Natural killer cell treated with Interleukin-12 subunit alpha and Interleukin-12 subunit beta and Interleukin-15 and Interleukin-18, amount 100 ng/mL, for 72 hours (primary cell): Measurements from ENCODE around the gene FAF1. TPM values are rescaled to one million over a fixed set of nuclear protein-coding genes. Genes with fewer than 3 reads are reported as not detected.
A peak's percentile ranks its signal among the peaks of the same experiment; 100 is the strongest.
"Not testable (repeated sequence)": the region's sequence is repeated elsewhere in the genome, so short reads cannot be mapped to it uniquely, and the experiment has no call there.

Source experiments
- ATAC-seq, 2 donors: fragments of 150-1000 bp; cut with Tn5 transposase in 1 of 2; sonication (Bioruptor Pico), chemical (Tn5 transposase) in 1 of 2; 2 replicates each; pipeline ENCODE4 v1.10.0; 2021
- DNase-seq: peaks from one replicate; pipeline ENCODE4 v3.0.0; 2022; ENCODE audit warnings: low spot score
- H3K27ac Mint-ChIP-seq, 2 donors: 1 replicate in 1 of 2; 2 replicates in 1 of 2; pipeline ENCODE4 v1.8.0; 2022; ENCODE audit warnings: mixed read lengths in 2 of 2, mild to moderate bottlenecking in 1 of 2, moderate library complexity in 1 of 2
- H3K27me3 Mint-ChIP-seq, 2 donors: 1 replicate in 1 of 2; 2 replicates in 1 of 2; pipeline ENCODE4 v1.8.0; 2022; ENCODE audit warnings: mixed read lengths in 2 of 2
- H3K36me3 Mint-ChIP-seq: one replicate; pipeline ENCODE4 v1.8.0; 2022; ENCODE audit warnings: mixed read lengths
- H3K4me1 Mint-ChIP-seq, 2 donors: 1 replicate in 1 of 2; 2 replicates in 1 of 2; pipeline ENCODE4 v1.8.0; 2022; ENCODE audit warnings: low read depth in 2 of 2, mixed read lengths in 2 of 2, mild to moderate bottlenecking in 1 of 2
- H3K4me3 Mint-ChIP-seq: one replicate; pipeline ENCODE4 v1.8.0; 2022; ENCODE audit warnings: mixed read lengths
- H3K9me3 Mint-ChIP-seq: 2 replicates; pipeline ENCODE4 v1.8.0; 2022; ENCODE audit warnings: mixed read lengths
- total RNA-seq, 2 donors: library from RNA; stranded (reverse); gene quantifications; one replicate each; pipeline ENCODE4 v1.2.3, GENCODE V29; 2022

Gene FAF1
- total RNA-seq, 2 donors from 2014 or later = 77.9 to 84.9 TPM

DNA sequence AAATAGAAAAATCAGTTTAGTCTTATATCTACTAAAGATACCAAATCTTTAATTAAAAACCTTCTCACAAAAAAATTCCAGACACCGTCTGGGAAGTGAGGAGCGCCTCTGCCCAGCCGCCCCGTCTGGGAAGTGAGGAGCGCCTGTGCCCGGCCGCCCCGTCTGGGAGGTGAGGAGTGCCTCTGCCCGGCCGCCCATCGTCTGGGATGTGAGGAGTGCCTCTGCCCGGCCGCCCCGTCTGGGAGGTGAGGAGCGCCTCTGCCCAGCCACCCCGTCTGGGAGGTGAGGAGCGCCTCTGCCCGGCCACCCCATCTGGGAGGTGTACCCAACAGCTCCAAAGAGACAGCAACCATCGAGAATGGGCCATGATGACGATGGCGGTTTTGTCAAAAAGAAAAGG is 133.3 kb downstream of the FAF1 start:
- H3K36me3 Mint-ChIP-seq, H3K27me3 Mint-ChIP-seq, H3K27ac Mint-ChIP-seq, H3K4me3 Mint-ChIP-seq, DNase-seq, ATAC-seq, H3K9me3 Mint-ChIP-seq: not testable (repeated sequence)
- peaks cover 0 to 21% of the 10 kb centered on the region in 2 donors for H3K4me1 Mint-ChIP-seq

DNA sequence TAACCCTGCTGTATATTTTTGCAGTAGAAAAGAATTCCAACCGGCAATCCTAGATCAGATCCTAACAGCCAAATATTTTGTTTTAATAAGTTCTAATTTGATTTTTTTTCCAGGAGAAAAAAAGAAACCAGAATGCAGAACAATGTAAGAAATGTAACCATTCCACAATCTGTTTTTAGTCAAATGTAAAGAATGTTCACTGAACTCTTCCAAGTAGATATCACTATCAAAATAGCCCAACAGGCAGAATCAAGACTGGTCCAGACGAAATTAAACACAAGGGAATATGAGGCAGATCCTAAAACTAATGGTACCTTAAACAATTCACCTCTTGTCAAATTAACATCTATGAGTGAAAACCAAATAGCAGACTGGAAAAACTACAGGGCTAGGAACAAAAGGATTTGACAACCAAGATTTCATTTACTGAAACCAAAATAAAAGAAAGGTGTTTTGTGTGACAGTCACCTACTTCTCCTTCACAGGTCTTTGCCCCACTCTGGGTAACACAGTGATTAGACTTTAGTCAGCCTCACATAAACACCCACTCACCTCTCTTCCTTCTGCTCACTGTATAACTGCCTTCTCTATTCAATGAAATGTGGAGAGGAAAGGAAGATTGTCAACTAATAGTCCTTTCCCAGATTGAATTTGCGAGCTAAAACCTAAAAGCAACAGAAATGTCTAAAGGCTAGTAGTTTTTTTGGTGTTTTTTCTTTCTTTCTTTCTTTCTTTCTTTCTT is 137.9 kb downstream of the FAF1 start:
- no peak overlapping the region for H3K4me3 Mint-ChIP-seq
- H3K27ac Mint-ChIP-seq = no peak overlapping the region
- ATAC-seq = no peak

GRCh38 chr1:50820545-50820944 is 139.5 kb downstream of the FAF1 start:
- Mint-ChIP-seq H3K36me3 (no peaks in the 10 kb centered on the region), H3K9me3 (no peaks in the 10 kb centered on the region), H3K27ac (no peak overlapping the region), H3K4me3 (no peak overlapping the region), H3K4me1 (peaks cover 0 to 13% of the 10 kb centered on the region in 2 donors), H3K27me3 (no peaks in the 10 kb centered on the region)
- no peak for ATAC-seq
- DNase-seq = no peak

More for the DNA sequence above, 137.9 kb downstream of the FAF1 start:
- Mint-ChIP-seq H3K4me1 (peaks cover 0 to 13% of the 10 kb centered on the region in 2 donors), H3K36me3 (no peaks in the 10 kb centered on the region), H3K27me3 (no peaks in the 10 kb centered on the region), H3K9me3 (no peaks in the 10 kb centered on the region)
- no peak for DNase-seq

- no peak overlapping the region for H3K4me3 Mint-ChIP-seq
- H3K27ac Mint-ChIP-seq = no peak overlapping the region
- peaks cover 20% of the 10 kb centered on the region for H3K36me3 Mint-ChIP-seq
- DNase-seq (no peak), ATAC-seq (no peak)
- H3K27me3 Mint-ChIP-seq = no peaks in the 10 kb centered on the region
- peaks cover 5% of the 10 kb centered on the region for H3K9me3 Mint-ChIP-seq
- peaks cover 42 to 46% of the 10 kb centered on the region in 2 donors for H3K4me1 Mint-ChIP-seq
Observed at GRCh38 chr1:50812346-50812745, 147.7 kb downstream of the FAF1 start.

- Mint-ChIP-seq H3K27me3 (no peaks in the 10 kb centered on the region), H3K9me3 (peaks cover 14% of the 10 kb centered on the region), H3K4me1 (peaks cover 53 to 57% of the 10 kb centered on the region in 2 donors), H3K4me3 (no peak overlapping the region), H3K36me3 (peaks cover 28% of the 10 kb centered on the region), H3K27ac (no peak overlapping the region)
- no peak for ATAC-seq
- DNase-seq = no peak
Observed at GRCh38 chr1:50808296-50808695, 151.8 kb downstream of the FAF1 start.

DNA sequence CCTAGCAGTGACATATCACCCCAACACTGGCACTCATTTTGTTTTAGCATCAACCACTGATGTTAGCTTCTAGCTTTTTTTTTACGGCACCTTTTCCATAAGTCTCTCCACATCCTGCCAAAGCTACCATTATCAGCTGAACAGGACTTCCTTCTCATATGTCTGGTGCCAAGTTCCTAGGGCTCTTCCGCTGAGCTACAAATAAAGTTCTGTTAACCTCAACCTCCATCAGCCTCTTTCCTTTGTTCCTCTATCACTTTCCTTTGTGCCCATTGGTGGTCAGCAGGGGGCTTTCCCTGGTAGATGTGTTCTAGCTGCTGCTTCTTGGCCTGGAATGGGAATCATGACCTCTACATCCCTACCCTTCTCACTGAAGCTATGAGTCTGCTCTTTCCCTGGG is 163.8 kb downstream of the FAF1 start:
- Mint-ChIP-seq H3K27ac (peak overlapping the region in 1 of 2 donors; percentile 5), H3K27me3 (no peaks in the 10 kb centered on the region), H3K4me3 (no peak overlapping the region), H3K4me1 (peaks cover 21% of the 10 kb centered on the region in 2 donors), H3K36me3 (no peaks in the 10 kb centered on the region), H3K9me3 (no peaks in the 10 kb centered on the region)
- DNase-seq = no peak
- ATAC-seq = peak in 1 of 2 donors; percentile 24

- Mint-ChIP-seq H3K4me1 (peaks cover 15 to 16% of the 10 kb centered on the region in 2 donors), H3K27ac (no peak overlapping the region), H3K27me3 (no peaks in the 10 kb centered on the region), H3K36me3 (no peaks in the 10 kb centered on the region), H3K4me3 (no peak overlapping the region), H3K9me3 (no peaks in the 10 kb centered on the region)
- DNase-seq (no peak), ATAC-seq (no peak)
Observed at GRCh38 chr1:50793521-50793920, 166.5 kb downstream of the FAF1 start.

GRCh38 chr1:50787266-50787665 is 172.8 kb downstream of the FAF1 start:
- no peaks in the 10 kb centered on the region for H3K27me3 Mint-ChIP-seq
- no peak overlapping the region for H3K27ac Mint-ChIP-seq
- no peaks in the 10 kb centered on the region for H3K36me3 Mint-ChIP-seq
- H3K9me3 Mint-ChIP-seq = no peaks in the 10 kb centered on the region
- ATAC-seq (no peak), DNase-seq (no peak)
- H3K4me1 Mint-ChIP-seq = peaks cover 7 to 10% of the 10 kb centered on the region in 2 donors
- H3K4me3 Mint-ChIP-seq = no peak overlapping the region

DNA sequence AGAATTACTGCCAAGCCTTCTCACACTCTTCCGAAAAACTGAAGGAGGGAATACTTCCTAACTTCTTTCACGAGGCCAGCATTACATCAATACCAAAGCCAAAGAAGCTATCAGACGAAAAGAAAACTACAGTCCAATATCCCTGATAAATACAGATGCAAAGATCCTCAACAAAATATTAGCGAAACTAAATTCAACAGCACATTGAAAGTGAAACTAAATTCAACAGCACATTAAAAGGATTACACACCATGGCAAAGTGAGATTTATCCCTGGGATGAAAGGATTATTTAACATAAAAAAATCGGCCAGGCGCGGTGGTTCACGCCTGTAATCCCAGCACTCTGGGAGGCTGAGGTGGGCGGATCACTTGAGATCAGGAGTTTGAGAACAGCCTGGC is 176.8 kb downstream of the FAF1 start:
- DNase-seq (no peak), ATAC-seq (no peak)
- Mint-ChIP-seq H3K36me3 (no peaks in the 10 kb centered on the region), H3K4me1 (peaks cover 7 to 15% of the 10 kb centered on the region in 2 donors), H3K27me3 (no peaks in the 10 kb centered on the region), H3K9me3 (no peaks in the 10 kb centered on the region), H3K4me3 (no peak overlapping the region), H3K27ac (no peak overlapping the region)

DNA sequence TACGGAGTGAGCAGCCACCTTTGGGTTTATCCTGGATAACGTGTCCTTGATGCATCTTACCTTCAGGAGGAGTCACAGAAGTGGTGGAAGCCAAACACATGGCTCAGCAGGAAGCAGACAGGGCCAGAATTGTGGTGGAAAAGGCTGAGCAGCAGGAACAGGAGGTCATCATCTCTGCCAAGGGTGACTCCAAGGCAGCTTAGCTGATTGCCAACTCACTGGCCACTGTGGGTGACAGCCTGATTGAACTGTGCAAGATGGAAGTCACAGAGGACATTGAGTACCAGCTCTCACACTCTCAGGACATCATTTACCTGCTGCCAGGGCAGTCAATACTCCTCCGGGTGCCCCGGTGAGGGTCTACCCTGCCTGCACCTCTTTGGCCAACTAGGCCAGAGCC is 179.3 kb downstream of the FAF1 start:
- Mint-ChIP-seq H3K4me3 (no peak overlapping the region), H3K36me3 (no peaks in the 10 kb centered on the region), H3K27me3 (no peaks in the 10 kb centered on the region), H3K9me3 (no peaks in the 10 kb centered on the region), H3K27ac (no peak overlapping the region), H3K4me1 (peaks cover 7 to 15% of the 10 kb centered on the region in 2 donors)
- no peak for ATAC-seq
- no peak for DNase-seq

DNA sequence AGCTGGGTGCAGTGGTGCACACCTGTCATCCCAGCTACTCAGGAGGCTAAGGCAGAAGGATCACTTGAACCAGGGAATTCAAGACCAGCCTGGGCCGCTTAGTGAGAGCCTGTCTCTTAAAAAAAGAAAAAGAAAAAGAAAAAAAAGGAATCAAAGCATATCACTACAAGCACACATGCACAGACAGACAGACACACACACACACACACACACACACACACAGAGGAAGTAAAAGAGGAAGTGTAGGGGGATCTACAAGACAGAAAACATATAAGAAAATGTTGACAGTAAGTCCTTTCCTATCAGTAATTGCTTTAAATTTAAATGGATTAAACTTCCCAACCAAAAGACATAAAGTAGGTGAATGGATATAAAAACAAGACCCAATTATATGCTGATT is 180.3 kb downstream of the FAF1 start:
- Mint-ChIP-seq H3K36me3 (no peaks in the 10 kb centered on the region), H3K4me1 (peaks cover 7 to 10% of the 10 kb centered on the region in 2 donors), H3K27ac (no peak overlapping the region), H3K9me3 (no peaks in the 10 kb centered on the region), H3K4me3 (no peak overlapping the region), H3K27me3 (no peaks in the 10 kb centered on the region)
- DNase-seq (no peak), ATAC-seq (no peak)

DNA sequence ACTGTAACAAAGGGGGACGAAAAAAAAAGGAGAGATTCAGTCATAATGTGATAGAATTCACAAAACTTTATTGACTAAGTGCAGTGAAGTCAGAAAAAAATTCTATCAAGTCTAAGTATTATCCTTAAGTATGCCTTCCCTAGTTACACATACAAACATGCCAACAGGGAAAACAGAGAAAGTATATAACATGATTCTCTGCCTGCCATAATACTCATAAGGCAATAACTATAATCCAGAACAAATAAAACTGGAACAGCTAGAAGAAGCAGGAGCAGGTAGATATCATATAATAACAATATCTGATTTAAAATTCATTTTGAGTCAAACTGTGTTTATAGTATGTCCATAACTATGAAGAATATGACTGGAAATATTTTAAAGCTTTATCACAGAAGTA is 184.3 kb downstream of the FAF1 start:
- Mint-ChIP-seq H3K4me1 (peaks cover 5% of the 10 kb centered on the region in 2 donors), H3K27ac (no peak overlapping the region), H3K4me3 (no peak overlapping the region), H3K27me3 (no peaks in the 10 kb centered on the region), H3K9me3 (no peaks in the 10 kb centered on the region), H3K36me3 (no peaks in the 10 kb centered on the region)
- DNase-seq = no peak
- ATAC-seq = no peak

DNA sequence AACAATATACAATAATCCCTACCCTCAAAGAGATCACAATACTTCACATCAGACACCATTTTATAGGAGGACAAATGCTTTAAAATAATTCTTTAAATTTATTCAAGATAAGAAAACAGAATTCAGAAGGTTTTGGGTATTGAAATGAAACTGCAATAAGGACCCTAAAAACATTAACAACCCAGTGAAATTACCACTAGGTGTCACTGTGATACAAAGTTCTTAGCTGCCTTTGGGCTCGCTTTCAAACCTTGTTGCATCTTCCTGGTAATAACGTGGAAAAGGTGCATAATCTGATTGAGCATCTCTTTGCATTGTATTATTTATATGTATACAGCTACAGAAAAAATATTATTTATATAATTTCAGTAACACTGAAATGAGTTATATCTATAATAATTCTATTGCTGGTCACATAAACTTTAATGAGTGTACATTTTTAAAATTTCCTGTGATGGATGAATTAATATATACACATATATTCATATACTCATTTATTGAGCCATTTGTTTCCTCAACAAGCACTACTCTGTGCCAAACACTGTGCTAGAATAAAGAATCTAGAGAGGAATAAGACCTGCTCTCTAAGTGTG is 185.2 kb downstream of the FAF1 start:
- H3K4me1 Mint-ChIP-seq = peaks cover 5 to 12% of the 10 kb centered on the region in 2 donors

DNA sequence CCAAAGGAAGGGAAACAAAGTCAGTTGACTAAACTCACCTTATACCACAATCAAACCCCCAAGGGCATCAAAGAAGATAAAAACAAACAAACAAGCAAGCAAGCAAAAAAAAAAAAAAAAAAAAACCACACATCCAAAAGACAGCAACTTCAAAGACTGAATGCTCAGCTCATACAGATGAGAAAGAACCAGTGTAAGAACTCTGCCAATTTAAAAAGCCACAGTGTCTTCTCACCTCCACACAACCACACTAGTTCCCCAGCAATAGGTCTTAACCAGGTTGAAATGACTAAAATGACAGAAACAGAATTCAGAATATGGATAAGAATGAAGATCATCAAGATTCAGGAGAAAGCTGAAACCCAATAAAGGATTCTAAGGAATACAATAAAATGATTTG is 193.4 kb downstream of the FAF1 start:
- no peak overlapping the region for H3K4me3 Mint-ChIP-seq
- H3K27ac Mint-ChIP-seq = no peak overlapping the region
- H3K4me1 Mint-ChIP-seq = peaks cover 27 to 42% of the 10 kb centered on the region in 2 donors
- no peaks in the 10 kb centered on the region for H3K36me3 Mint-ChIP-seq
- no peaks in the 10 kb centered on the region for H3K9me3 Mint-ChIP-seq
- ATAC-seq = no peak
- DNase-seq = no peak
- H3K27me3 Mint-ChIP-seq = no peaks in the 10 kb centered on the region

More for the DNA sequence above, 185.2 kb downstream of the FAF1 start:
- H3K4me3 Mint-ChIP-seq = no peak overlapping the region
- no peaks in the 10 kb centered on the region for H3K27me3 Mint-ChIP-seq
- no peak for ATAC-seq
- no peaks in the 10 kb centered on the region for H3K9me3 Mint-ChIP-seq
- no peak overlapping the region for H3K27ac Mint-ChIP-seq
- no peak for DNase-seq
- no peaks in the 10 kb centered on the region for H3K36me3 Mint-ChIP-seq
